Panc1 (cell line): ENCODE measurements around the gene AGFG1.

Source experiments
- CTCF ChIP-seq: fragments of 450-650 bp; IDR thresholded peaks from 2 replicates; pipeline ENCODE4 v1.5.1; 2017; ENCODE audit warnings: mild to moderate bottlenecking
- POLR2AphosphoS5 ChIP-seq: IDR thresholded peaks from 2 replicates; pipeline ENCODE4 v1.6.1; 2012; ENCODE audit warnings: mild to moderate bottlenecking, low read depth, low read length, moderate library complexity
- REST ChIP-seq, 2 experiments: IDR thresholded peaks; 2 replicates each; pipeline ENCODE4 v1.6.1; 2011 to 2012; ENCODE audit warnings: low read depth in 2 of 2, control low read depth in 1 of 2, low read length in 1 of 2, mild to moderate bottlenecking in 1 of 2, moderate library complexity in 1 of 2; ENCODE audit not compliant: insufficient read depth in 1 of 2
- SIN3A ChIP-seq: IDR thresholded peaks from 2 replicates; pipeline ENCODE4 v1.6.1; 2012; ENCODE audit warnings: low read depth, mild to moderate bottlenecking, low read length, moderate library complexity, borderline replicate concordance; ENCODE audit not compliant: insufficient read depth
- TCF7L2 ChIP-seq: IDR thresholded peaks from 2 replicates; pipeline ENCODE4 v1.6.1; 2011; ENCODE audit warnings: mild to moderate bottlenecking, low read depth, low read length, inconsistent platforms

GRCh38 chr2:227534714-227535113 lies 62.8 kb downstream of the AGFG1 start:
- TF ChIP-seq CTCF, result no peak
- TF ChIP-seq POLR2AphosphoS5, result no peak
- no peak for TF ChIP-seq REST (IDR thresholded peaks at IDR 0.05; ENCODE audit: insufficient read depth in 1 of 2, low read depth in 2 of 2, low read length in 1 of 2)
- TF ChIP-seq SIN3A, result no peak
- TF ChIP-seq TCF7L2, result no peak
